SK-N-MC (cell line): ENCODE measurements around the gene HAPLN3.

ENCODE experiments used
- EZH2 ChIP-seq: fragments of 200-600 bp; sonication (generic); IDR thresholded peaks from one replicate; pipeline ENCODE4 v1.6.1; 2017; ENCODE audit warnings: antibody characterized with exemption
- FOXP2 ChIP-seq: optimal IDR thresholded peaks from 2 replicates; pipeline ENCODE3; 2011; ENCODE audit warnings: mild to moderate bottlenecking, moderate library complexity; ENCODE audit not compliant: insufficient read depth; ENCODE audit errors: extremely low read length, control extremely low read depth

GRCh38 chr15:88913850-88914169 lies 18.5 kb upstream of the HAPLN3 start:
- TF ChIP-seq EZH2 (no peak), FOXP2 (no peak)
